H1 (cell line): Measurements from ENCODE around the gene GAPDHS. TPM values are rescaled to one million over a fixed set of nuclear protein-coding genes. Genes with fewer than 3 reads are reported as not detected.

Experiments used
- CTCF ChIA-PET: fragments of 300-600 bp; sonication (Branson Sonifier 250); formaldehyde crosslinking; loops from one replicate; lab custom pipeline; 2021; ENCODE audit not compliant: partially characterized antibody; lab: Charles Lee
- POLR2A ChIA-PET: fragments of 300-600 bp; sonication (Branson Sonifier 250); formaldehyde crosslinking; loops from one replicate; lab custom pipeline; 2021; ENCODE audit warnings: inconsistent platforms; ENCODE audit not compliant: partially characterized antibody; lab: Charles Lee
- DNase-seq, 2 experiments: peaks; one replicate each; pipeline versions ENCODE4 v3.0.0 to v3.0.0-alpha.2; 2010 to 2022; ENCODE audit warnings: low spot score in 2 of 2, low read depth in 1 of 2, mixed read lengths in 1 of 2
- FAIRE-seq: peaks from 2 replicates; lab custom pipeline; 2011; peaks lifted over from hg19 to GRCh38; lab: Jason Lieb, UNC
- H2AFZ ChIP-seq: 2 replicates; pipeline ENCODE4 v1.8.1; 2012; ENCODE audit warnings: low read length, inconsistent platforms
- H2AK5ac ChIP-seq: 2 replicates; pipeline ENCODE4 v1.6.1; 2013; ENCODE audit warnings: low read depth, low read length
- H2BK120ac ChIP-seq: replicated peaks from 2 replicates; pipeline ENCODE3; 2013; ENCODE audit warnings: low read depth, low read length, inconsistent platforms
- H2BK12ac ChIP-seq: 2 replicates; pipeline ENCODE4 v1.6.1; 2013; ENCODE audit warnings: low read depth, low read length
- H2BK15ac ChIP-seq: 2 replicates; pipeline ENCODE4 v1.6.1; 2013; ENCODE audit warnings: low read length
- H2BK20ac ChIP-seq: 2 replicates; pipeline ENCODE4 v1.6.1; 2013; ENCODE audit warnings: low read length
- H2BK5ac ChIP-seq: 2 replicates; pipeline ENCODE4 v1.6.1; 2013; ENCODE audit warnings: low read depth, low read length
- H3K14ac ChIP-seq: 2 replicates; pipeline ENCODE4 v1.6.1; 2013; ENCODE audit warnings: inconsistent platforms; ENCODE audit not compliant: insufficient read length
- H3K18ac ChIP-seq: 2 replicates; pipeline ENCODE4 v1.6.1; 2013; ENCODE audit warnings: low read length; ENCODE audit errors: extremely low read depth
- H3K23ac ChIP-seq: 2 replicates; pipeline ENCODE4 v1.6.1; 2013; ENCODE audit warnings: inconsistent platforms; ENCODE audit not compliant: insufficient read length
- H3K23me2 ChIP-seq: 2 replicates; pipeline ENCODE4 v1.6.1; 2013; ENCODE audit warnings: low read depth, low read length
- H3K27ac ChIP-seq: 2 replicates; pipeline ENCODE4 v1.6.1; 2011; ENCODE audit warnings: low read depth, low read length, inconsistent platforms
- H3K27me3 ChIP-seq, 4 experiments: replicated peaks in 1 of 4; 1 replicate in 1 of 4; 2 replicates in 3 of 4; pipeline versions ENCODE4 v1.6.1 to v1.8.1; 2011 to 2013; ENCODE audit warnings: low read length in 3 of 4, mild to moderate bottlenecking in 3 of 4, inconsistent platforms in 2 of 4, mixed read lengths in 2 of 4, moderate library complexity in 1 of 4; ENCODE audit not compliant: control insufficient read depth in 3 of 4, insufficient read depth in 3 of 4; ENCODE audit errors: extremely low read depth in 1 of 4
- H3K36me3 ChIP-seq, 4 experiments: 2 replicates each; pipeline versions ENCODE4 v1.6.1 to v1.8.1; 2011 to 2013; ENCODE audit warnings: mild to moderate bottlenecking in 4 of 4, low read length in 3 of 4, moderate library complexity in 2 of 4, control low read depth in 1 of 4, inconsistent platforms in 1 of 4; ENCODE audit not compliant: insufficient read depth in 4 of 4, control insufficient read depth in 2 of 4
- H3K4ac ChIP-seq: replicated peaks from 2 replicates; pipeline ENCODE3; 2013; ENCODE audit warnings: low read length, low read depth, mixed read lengths, inconsistent platforms; ENCODE audit not compliant: insufficient read length
- H3K4me1 ChIP-seq, 4 experiments: replicated peaks in 1 of 4; 1 replicate in 1 of 4; 2 replicates in 3 of 4; pipeline versions ENCODE4 v1.6.1 to v1.8.1; 2011 to 2013; ENCODE audit warnings: low read length in 3 of 4, inconsistent platforms in 2 of 4, mixed read lengths in 1 of 4; ENCODE audit not compliant: insufficient read depth in 4 of 4, control insufficient read depth in 3 of 4
- H3K4me2 ChIP-seq, 2 experiments: 2 replicates each; pipeline versions ENCODE4 v1.6.1 to v1.8.1; 2011 to 2013; ENCODE audit warnings: low read depth in 2 of 2, low read length in 2 of 2, control low read depth in 1 of 2, inconsistent platforms in 1 of 2, mild to moderate bottlenecking in 1 of 2; ENCODE audit not compliant: insufficient read depth in 1 of 2
- H3K4me3 ChIP-seq, 4 experiments: fragments of 200-600, 300-600 bp in 1 of 4; sonication (generic), shearing (Covaris generic), sonication (Bioruptor Twin) in 1 of 4; 2 replicates each; pipeline versions ENCODE4 v1.5.1 to v1.8.1; 2011 to 2016; ENCODE audit warnings: low read length in 4 of 4, low read depth in 3 of 4, control low read depth in 2 of 4, inconsistent platforms in 2 of 4, mild to moderate bottlenecking in 2 of 4, mixed read lengths in 1 of 4, moderate library complexity in 1 of 4; ENCODE audit not compliant: insufficient read depth in 2 of 4; ENCODE audit errors: extremely low read depth in 1 of 4
- H3K56ac ChIP-seq: replicated peaks from 2 replicates; pipeline ENCODE3; 2013; ENCODE audit warnings: low read depth, mild to moderate bottlenecking, mixed read lengths, low read length, inconsistent platforms; ENCODE audit not compliant: insufficient read length
- H3K79me1 ChIP-seq: 2 replicates; pipeline ENCODE4 v1.6.1; 2013; ENCODE audit warnings: low read depth, low read length, control low read depth
- H3K79me2 ChIP-seq, 2 experiments: 2 replicates each; pipeline versions ENCODE4 v1.6.1 to v1.8.1; 2012 to 2013; ENCODE audit warnings: low read length in 2 of 2, mild to moderate bottlenecking in 2 of 2, inconsistent platforms in 1 of 2; ENCODE audit not compliant: insufficient read depth in 2 of 2, control insufficient read depth in 1 of 2
- H3K9ac ChIP-seq, 4 experiments: replicated peaks in 1 of 4; 1 replicate in 1 of 4; 2 replicates in 3 of 4; pipeline versions ENCODE4 v1.6.1 to v1.8.1; 2011 to 2013; ENCODE audit warnings: low read depth in 3 of 4, low read length in 3 of 4, control low read depth in 2 of 4, mild to moderate bottlenecking in 2 of 4, moderate library complexity in 2 of 4, inconsistent platforms in 1 of 4; ENCODE audit errors: extremely low read depth in 1 of 4
- H3K9me3 ChIP-seq, 2 experiments: 2 replicates each; pipeline versions ENCODE4 v1.6.1 to v1.8.1; 2012 to 2013; ENCODE audit warnings: mild to moderate bottlenecking in 2 of 2, moderate library complexity in 2 of 2, control low read depth in 1 of 2, inconsistent platforms in 1 of 2, low read depth in 1 of 2, low read length in 1 of 2, mixed read lengths in 1 of 2; ENCODE audit not compliant: insufficient read depth in 2 of 2
- H4K20me1 ChIP-seq, 2 experiments: replicated peaks in 1 of 2; 2 replicates each; pipeline versions ENCODE3 to v1.8.1; 2011 to 2013; ENCODE audit warnings: inconsistent platforms in 2 of 2, low read length in 2 of 2, mild to moderate bottlenecking in 1 of 2; ENCODE audit not compliant: insufficient read depth in 2 of 2, control insufficient read depth in 1 of 2
- H4K5ac ChIP-seq: 2 replicates; pipeline ENCODE4 v1.6.1; 2013; ENCODE audit warnings: low read length, low read depth, mixed read lengths, inconsistent platforms; ENCODE audit not compliant: insufficient read length
- H4K8ac ChIP-seq: 2 replicates; pipeline ENCODE4 v1.8.0; 2013; ENCODE audit warnings: mild to moderate bottlenecking, moderate library complexity, low read length, inconsistent platforms; ENCODE audit not compliant: insufficient read depth; ENCODE audit errors: extremely low read depth
- H4K91ac ChIP-seq: replicated peaks from 2 replicates; pipeline ENCODE3; 2013; ENCODE audit warnings: low read length, mixed read lengths, inconsistent platforms; ENCODE audit not compliant: insufficient read length
- BRCA1 ChIP-seq: IDR thresholded peaks from 2 replicates; pipeline ENCODE4 v1.6.1; 2012; ENCODE audit warnings: low read depth, low read length, improper control_type of control experiment
- CREB1 ChIP-seq: IDR thresholded peaks from 2 replicates; pipeline ENCODE4 v1.6.1; 2012; ENCODE audit warnings: inconsistent platforms
- CTBP2 ChIP-seq: IDR thresholded peaks from 2 replicates; pipeline ENCODE4 v1.7.0; 2011; ENCODE audit warnings: borderline replicate concordance, mild to moderate bottlenecking, moderate library complexity, mixed read lengths, low read length; ENCODE audit not compliant: insufficient read depth, insufficient read length
- SAP30 ChIP-seq: fragments of 300-600 bp; sonication (generic); IDR thresholded peaks from 2 replicates; pipeline ENCODE4 v1.7.1; 2012; ENCODE audit warnings: low read length, moderate library complexity, mild to moderate bottlenecking, inconsistent platforms; ENCODE audit not compliant: insufficient read depth, insufficient replicate concordance
- WGBS, 2 experiments: shearing (Covaris generic) in 1 of 2; methylation state at CpG; one replicate each; pipeline versions ENCODE4 v1.1.6 to v1.1.7; 2013 to 2015; ENCODE audit warnings: low lambda C conversion rate in 2 of 2, mixed read lengths in 2 of 2, inconsistent platforms in 1 of 2, low coverage in 1 of 2, missing lambda C conversion rate in 1 of 2; ENCODE audit not compliant: insufficient replicate concordance in 2 of 2, insufficient coverage in 1 of 2, insufficient read length in 1 of 2; ENCODE audit errors: extremely low coverage in 1 of 2, missing lambda C conversion rate in 1 of 2; 5-methylcytosine and 5-hydroxymethylcytosine counted together
- long read RNA-seq, 2 experiments: library from RNA in 1 of 2; library from capped mRNA in 1 of 2; stranded (forward); transcript quantifications; one replicate each; pipeline ENCODE4 v2.0.0, GENCODE V29; 2021; ENCODE audit warnings: inconsistent platforms in 1 of 2
- polyA minus RNA-seq, 3 experiments: library from RNA; depleted of rRNA, polyadenylated mRNA; stranded (reverse); fragments of >200 nt; gene quantifications; 1 replicate in 2 of 3; 2 replicates in 1 of 3; pipeline ENCODE4 v1.2.3, GENCODE V29; 2011
- polyA plus RNA-seq, 7 experiments: library from polyadenylated mRNA; depleted of rRNA in 3 of 7; stranded (reverse) in 5 of 7; unstranded in 2 of 7; fragments of >200 nt in 5 of 7; fragments of 200-250 nt in 2 of 7; gene quantifications; 1 replicate in 5 of 7; 2 replicates in 1 of 7; 4 replicates in 1 of 7; pipeline versions ENCODE4 v1.2.1 to v1.2.3, GENCODE V29; 2011 to 2013; ENCODE audit warnings: missing spikeins in 2 of 7, mixed read lengths in 2 of 7
- total RNA-seq: library from RNA; stranded (reverse); fragmentation: NEBNext Ultra II Directional; extraction: Animal tissue kit (Norgen Biotek cat#: 25700); gene quantifications from 2 replicates; pipeline ENCODE4 v1.2.1, GENCODE V29; 2021

The GAPDHS gene
- total RNA-seq = not detected in 2 replicates
- polyA plus RNA-seq (2011; rRNA removed) = 0.26 and 0.47 TPM in 2 replicates
- 0.44 TPM for polyA plus RNA-seq (2011; cell fraction: cytosol; rRNA removed)
- 0.44 TPM for polyA plus RNA-seq (2011; cell fraction: nucleus; rRNA removed)
- polyA plus RNA-seq (2012, experiment 1 of 2) = 0.12 to 0.39 TPM (median 0.20 TPM) in 3 of 4 replicates, not detected in the other
- 0.14 TPM for polyA plus RNA-seq (2012, experiment 2 of 2)
- 0.06 TPM for polyA plus RNA-seq (2013, experiment 1 of 2)
- polyA plus RNA-seq (2013, experiment 2 of 2) = not detected
- polyA minus RNA-seq (2011; rRNA and poly(A)+ RNA removed) = 0.15 TPM in 1 of 2 replicates, not detected in the other
- not detected for polyA minus RNA-seq (2011; cell fraction: cytosol; rRNA and poly(A)+ RNA removed)
- not detected for polyA minus RNA-seq (2011; cell fraction: nucleus; rRNA and poly(A)+ RNA removed)
- long read RNA-seq, experiment 1 = 0 reads
- long read RNA-seq, experiment 2, partial matches to known transcripts = 1 of 1 reads
- long read RNA-seq, experiment 2, other reads (novel, unspliced or antisense) = 0 of 1 reads

DNA sequence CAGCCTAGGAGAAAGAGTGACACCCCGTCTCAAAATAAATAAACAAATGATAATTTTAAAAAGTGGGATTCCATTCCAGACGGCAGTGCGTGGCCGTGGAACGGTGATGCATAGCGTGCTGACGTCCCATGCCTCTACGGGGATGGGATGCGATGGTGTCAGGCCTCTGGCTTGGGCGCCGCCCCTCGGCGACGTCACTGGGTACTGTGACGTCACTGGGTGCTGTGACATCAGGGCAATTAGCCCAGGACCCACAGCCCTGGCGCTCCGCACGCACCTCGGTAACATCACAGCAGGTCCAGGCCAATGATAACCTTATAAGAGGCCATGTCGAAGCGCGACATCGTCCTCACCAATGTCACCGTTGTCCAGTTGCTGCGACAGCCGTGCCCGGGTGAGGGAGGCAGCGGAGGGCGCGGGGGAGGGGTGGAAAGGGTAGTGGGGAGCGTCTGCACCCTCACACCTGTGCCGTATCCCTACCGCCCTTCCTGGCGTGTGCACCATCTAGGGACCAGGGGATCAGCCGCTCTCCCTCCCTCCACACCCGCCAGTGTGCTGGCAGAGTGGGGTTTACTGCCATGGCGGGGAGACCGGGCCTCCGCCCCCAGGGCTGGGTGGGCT lies at the start of gene GAPDHS:
GAPDHS (plus strand) TSS at position 256 of the 621 bp plus-strand sequence; CDS start at position 328, 72 bp downstream.
- Histone ChIP-seq H2AFZ (peak within 1 kb of the TSS; percentile 42; the same call in 1 of the 2 replicates), H2BK20ac (no peak within 1 kb of the TSS), H3K27ac (no peak within 1 kb of the TSS), H3K79me2 (no peaks in the 10 kb centered on the region), H3K79me1 (no peaks in the 10 kb centered on the region; the same call in 1 of the 2 replicates), H2BK12ac (peak within 1 kb of the TSS; percentile 46; the same call in 1 of the 2 replicates), H4K20me1 (no peaks in the 10 kb centered on the region), H3K23ac (no peak within 1 kb of the TSS), H3K36me3 (no peaks in the 10 kb centered on the region), H3K14ac (no peak within 1 kb of the TSS), H4K8ac (no peak within 1 kb of the TSS), H3K4me1 (peaks cover 0 to 18% (median 9%) of the 10 kb centered on the region in 4 experiments; a peak in 5 of 7 replicates), H2BK5ac (no peak within 1 kb of the TSS), H3K4ac (no peak within 1 kb of the TSS), H3K27me3 (peaks cover 0 to 17% (median 14%) of the 10 kb centered on the region in 4 experiments; a peak in 6 of 7 replicates), H3K4me3 (peak within 1 kb of the TSS in 3 of 4 experiments; percentile 45 to 55 (median 52); a peak in 7 of 8 replicates), H3K9me3 (no peaks in the 10 kb centered on the region), H3K56ac (no peak within 1 kb of the TSS), H2BK120ac (no peak within 1 kb of the TSS), H3K23me2 (peaks cover 4% of the 10 kb centered on the region; the same call in 1 of the 2 replicates), H4K5ac (no peak within 1 kb of the TSS), H3K4me2 (peak within 1 kb of the TSS; percentile 62 to 83), H2AK5ac (no peak within 1 kb of the TSS), H2BK15ac (peak within 1 kb of the TSS; percentile 4; the same call in 1 of the 2 replicates), H3K18ac (no peak within 1 kb of the TSS; the same call in 1 of the 2 replicates), H3K9ac (0 out of 7 replicates have a peak within 1 kb of the TSS, but pooled peaks of 1 of the 4 experiments have one; percentile 3), H4K91ac (no peak within 1 kb of the TSS)
- 62% methylated on average over 34 of the region's 39 CpGs; no CpG with 5 or more reads in 1 of the 2 experiments for WGBS, 2 experiments
- TF ChIP-seq BRCA1 = no peak
- TF ChIP-seq CREB1 = peak; percentile 97
- TF ChIP-seq SAP30 = no peak
- no peak for TF ChIP-seq CTBP2
- DNase-seq (peak in 1 of 2 experiments; percentile 79), FAIRE-seq (no peak)
- CTCF ChIA-PET = interaction anchor here (1.5 to 2.1 kb wide), 2 partner anchors 15 to 113 kb away, joined by 3 to 9 read pairs; no protein-coding TSS in a partner anchor
- POLR2A ChIA-PET = interaction anchor here (0.8 to 4.2 kb wide), 6 partner anchors 10 to 44 kb away, joined by 3 to 19 read pairs (median 4); no protein-coding TSS in a partner anchor
